ENCODE data around the gene GNAI1. TPM values are rescaled to one million over a fixed set of nuclear protein-coding genes. Genes with fewer than 3 reads are reported as not detected.

Gene GNAI1
- total and polyA plus RNA-seq, 2 experiments from 2014 or later, result 57.4 to 58.7 TPM

DNA sequence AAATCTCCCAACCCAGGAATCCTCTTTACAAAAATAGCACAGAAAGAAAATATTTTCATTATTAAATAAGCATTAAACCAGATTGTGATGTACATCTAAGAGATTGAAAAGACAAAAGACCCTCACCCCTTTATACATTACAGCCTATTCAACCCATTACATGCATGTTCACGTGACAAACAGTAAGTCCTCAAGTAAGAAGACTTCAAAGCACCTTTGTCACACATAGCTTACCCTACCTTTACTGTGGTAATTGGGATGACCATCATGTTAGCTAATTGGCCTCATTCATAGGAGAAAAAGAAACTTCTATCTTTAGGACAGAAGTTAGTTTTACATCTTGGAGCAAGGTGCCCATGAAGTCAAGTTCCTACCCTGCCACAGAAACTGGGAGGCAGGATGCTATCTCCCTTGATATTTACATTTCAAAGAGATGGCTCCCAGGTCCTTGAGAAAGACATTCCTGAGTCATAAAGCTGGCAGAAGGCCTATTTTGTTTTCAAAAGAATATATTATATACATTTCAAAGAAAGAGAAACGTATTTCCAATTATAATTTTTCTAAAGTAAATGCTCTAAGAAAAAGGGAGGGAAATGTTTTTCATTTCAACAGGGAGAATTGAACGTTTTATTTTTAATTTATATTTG lies 48.1 kb downstream of the GNAI1 start:
- H3K27ac ChIP-seq, result no peak overlapping the region
- H2AFZ ChIP-seq, result no peak overlapping the region
- peaks cover 6% of the 10 kb centered on the region for H3K4me1 ChIP-seq (ENCODE audit: insufficient read depth)
- H3K27me3 ChIP-seq, result no peaks in the 10 kb centered on the region
- peaks cover 96% of the 10 kb centered on the region for H3K79me2 ChIP-seq
- peaks cover 8% of the 10 kb centered on the region for H4K20me1 ChIP-seq (ENCODE audit: insufficient read depth, poor library complexity, severe bottlenecking)
- H3K4me2 ChIP-seq, result no peak overlapping the region
- H3K9me2 ChIP-seq (replicated peaks; ENCODE audit: insufficient read depth), result no peaks in the 10 kb centered on the region
- TF ChIP-seq, protein P1, sequence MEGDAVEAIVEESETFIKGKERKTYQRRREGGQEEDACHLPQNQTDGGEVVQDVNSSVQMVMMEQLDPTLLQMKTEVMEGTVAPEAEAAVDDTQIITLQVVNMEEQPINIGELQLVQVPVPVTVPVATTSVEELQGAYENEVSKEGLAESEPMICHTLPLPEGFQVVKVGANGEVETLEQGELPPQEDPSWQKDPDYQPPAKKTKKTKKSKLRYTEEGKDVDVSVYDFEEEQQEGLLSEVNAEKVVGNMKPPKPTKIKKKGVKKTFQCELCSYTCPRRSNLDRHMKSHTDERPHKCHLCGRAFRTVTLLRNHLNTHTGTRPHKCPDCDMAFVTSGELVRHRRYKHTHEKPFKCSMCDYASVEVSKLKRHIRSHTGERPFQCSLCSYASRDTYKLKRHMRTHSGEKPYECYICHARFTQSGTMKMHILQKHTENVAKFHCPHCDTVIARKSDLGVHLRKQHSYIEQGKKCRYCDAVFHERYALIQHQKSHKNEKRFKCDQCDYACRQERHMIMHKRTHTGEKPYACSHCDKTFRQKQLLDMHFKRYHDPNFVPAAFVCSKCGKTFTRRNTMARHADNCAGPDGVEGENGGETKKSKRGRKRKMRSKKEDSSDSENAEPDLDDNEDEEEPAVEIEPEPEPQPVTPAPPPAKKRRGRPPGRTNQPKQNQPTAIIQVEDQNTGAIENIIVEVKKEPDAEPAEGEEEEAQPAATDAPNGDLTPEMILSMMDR (IDR thresholded peaks at IDR 0.05; ENCODE audit: poor library complexity), result no peak
- TF ChIP-seq EZH2 (IDR thresholded peaks at IDR 0.05; ENCODE audit: borderline replicate concordance) (no peak), EZH2phosphoT487 (IDR thresholded peaks at IDR 0.05; ENCODE audit: low read depth, severe bottlenecking, unreplicated experiment) (no peak)
- 60% methylated on average over 3 of the region's 3 CpGs for WGBS (ENCODE audit: low lambda C conversion rate, missing lambda C conversion rate)
- no peaks in the 10 kb centered on the region for H3K36me3 ChIP-seq (replicated peaks; ENCODE audit: insufficient read depth, low read depth)
- no peak overlapping the region for H3K4me3 ChIP-seq
- DNase-seq (ENCODE audit: low spot score), result no peak
- H3K9me3 ChIP-seq (ENCODE audit: low read depth), result no peaks in the 10 kb centered on the region

- TF ChIP-seq, protein P1 (IDR thresholded peaks at IDR 0.05; ENCODE audit: poor library complexity), result no peak
- TF ChIP-seq EZH2phosphoT487 (IDR thresholded peaks at IDR 0.05; ENCODE audit: low read depth, severe bottlenecking, unreplicated experiment), result no peak
- no peak for TF ChIP-seq EZH2 (IDR thresholded peaks at IDR 0.05; ENCODE audit: borderline replicate concordance)
- no peak overlapping the region for H3K4me2 ChIP-seq
- H3K27me3 ChIP-seq, result no peaks in the 10 kb centered on the region
Measured at GRCh38 chr7:80183351-80183750, 48.7 kb downstream of the GNAI1 start.

DNA sequence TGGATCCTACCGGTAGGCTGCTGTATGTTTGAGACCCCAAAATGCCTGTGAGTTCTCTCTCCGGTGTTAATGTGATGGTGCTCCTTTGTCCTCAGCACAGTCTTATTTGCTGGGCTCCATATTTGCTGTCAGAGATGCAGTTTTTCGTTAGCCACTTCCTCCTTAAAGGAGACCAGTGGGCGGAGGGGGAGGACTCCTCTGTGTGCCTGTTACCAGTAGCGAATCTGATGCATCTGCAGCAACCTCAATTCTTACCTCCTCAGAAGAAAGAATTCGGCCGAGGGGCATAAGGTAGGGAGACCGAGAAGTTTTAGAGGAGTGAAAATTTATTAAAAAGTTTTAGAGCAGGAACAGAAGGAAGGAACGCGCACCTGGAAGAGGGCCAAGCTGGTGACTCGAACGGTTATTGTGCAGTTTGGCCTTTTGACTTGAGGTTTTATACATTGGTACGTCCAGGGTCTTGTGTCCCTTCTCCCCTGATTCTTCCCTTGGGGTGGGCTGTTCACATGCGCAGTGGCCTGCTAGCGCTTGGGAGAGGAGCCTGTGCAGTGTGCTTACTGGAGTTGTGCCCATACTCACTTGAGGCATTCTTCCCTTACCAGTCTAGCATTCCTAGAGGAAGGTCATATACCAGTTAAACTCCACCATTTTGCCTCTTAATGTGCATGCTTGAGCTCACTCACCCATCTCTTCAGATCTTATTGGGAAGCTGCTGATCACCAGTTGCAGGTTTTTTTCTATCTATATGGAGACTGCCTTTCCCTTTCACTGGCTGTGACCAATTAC lies 49.5 kb downstream of the GNAI1 start:
- Histone ChIP-seq H3K4me3 (no peak overlapping the region), H3K79me2 (peaks cover 94% of the 10 kb centered on the region), H2AFZ (no peak overlapping the region), H3K27ac (no peak overlapping the region), H3K27me3 (no peaks in the 10 kb centered on the region), H3K9me3 (ENCODE audit: low read depth) (no peaks in the 10 kb centered on the region), H3K4me1 (ENCODE audit: insufficient read depth) (peaks cover 6% of the 10 kb centered on the region), H3K36me3 (replicated peaks; ENCODE audit: insufficient read depth, low read depth) (no peaks in the 10 kb centered on the region), H4K20me1 (ENCODE audit: insufficient read depth, poor library complexity, severe bottlenecking) (peaks cover 4% of the 10 kb centered on the region), H3K9me2 (replicated peaks; ENCODE audit: insufficient read depth) (no peaks in the 10 kb centered on the region), H3K4me2 (no peak overlapping the region)
- DNase-seq (ENCODE audit: low spot score), result no peak
- WGBS (ENCODE audit: low lambda C conversion rate, missing lambda C conversion rate), result 97% methylated on average over 15 of the region's 15 CpGs
- TF ChIP-seq EZH2 (IDR thresholded peaks at IDR 0.05; ENCODE audit: borderline replicate concordance) (no peak), EZH2phosphoT487 (IDR thresholded peaks at IDR 0.05; ENCODE audit: low read depth, severe bottlenecking, unreplicated experiment) (no peak)
- TF ChIP-seq, protein P1 (IDR thresholded peaks at IDR 0.05; ENCODE audit: poor library complexity), result no peak

More at GRCh38 chr7:80183351-80183750, 48.7 kb downstream of the GNAI1 start:
- Histone ChIP-seq H3K79me2 (peaks cover 95% of the 10 kb centered on the region), H2AFZ (no peak overlapping the region), H3K9me2 (replicated peaks; ENCODE audit: insufficient read depth) (no peaks in the 10 kb centered on the region), H3K4me1 (ENCODE audit: insufficient read depth) (peaks cover 6% of the 10 kb centered on the region), H3K9me3 (ENCODE audit: low read depth) (no peaks in the 10 kb centered on the region), H3K27ac (no peak overlapping the region), H3K36me3 (replicated peaks; ENCODE audit: insufficient read depth, low read depth) (no peaks in the 10 kb centered on the region), H4K20me1 (ENCODE audit: insufficient read depth, poor library complexity, severe bottlenecking) (peaks cover 8% of the 10 kb centered on the region), H3K4me3 (no peak overlapping the region)
- DNase-seq (ENCODE audit: low spot score), result no peak

Measured in hepatocyte (in vitro differentiated cells).